ENCODE data around the gene MLLT10. TPM values are rescaled to one million over a fixed set of nuclear protein-coding genes. Genes with fewer than 3 reads are reported as not detected.
A peak's percentile ranks its signal among the peaks of the same experiment; 100 is the strongest.

Gene MLLT10
- total and polyA plus RNA-seq, 2 donors (not counting 3 experiments of a cell fraction or from before 2014, with no cell fraction given) = 35.4 to 54.0 TPM

- no peak overlapping the region for H2AFZ ChIP-seq (ENCODE audit: low read depth, low read length)
- no peak overlapping the region for H3K9ac ChIP-seq (replicated peaks; ENCODE audit: extremely low read depth, insufficient read depth, low read length)
- no peak overlapping the region for H3K4me3 ChIP-seq (replicated peaks in 1 of 3; ENCODE audit: insufficient read depth in 1 of 3, low read depth in 1 of 3, low read length in 3 of 3)
- DNase-seq (ENCODE audit: low read depth, low spot score) (peak; percentile 3), FAIRE-seq (no peak)
- dilution Hi-C loops (cut with MboI; ENCODE audit: extremely low pct_ligation_motif_present, low sequenced_read_pairs) (no loop called here), intact Hi-C loops (cut with micrococcal nuclease) (no loop called here)
- no peaks in the 10 kb centered on the region for H3K9me1 ChIP-seq (replicated peaks; ENCODE audit: control insufficient read depth, extremely low read depth, insufficient read depth, low read length)
- CTCF ChIA-PET = no interaction called here
- TF ChIP-seq FOS (IDR thresholded peaks at IDR 0.05; ENCODE audit: borderline replicate concordance, insufficient read depth, low read length) = no peak
- no peak for TF ChIP-seq JUN (IDR thresholded peaks at IDR 0.05; ENCODE audit: borderline replicate concordance, insufficient read depth, insufficient read length, low read depth)
- TF ChIP-seq POLR2A (IDR thresholded peaks at IDR 0.05; ENCODE audit: low read depth, low read length) = no peak
- no peak for TF ChIP-seq POLR2AphosphoS5 (IDR thresholded peaks at IDR 0.05; ENCODE audit: insufficient read depth, low read depth, low read length)
- TF ChIP-seq EZH2 (IDR thresholded peaks at IDR 0.05; ENCODE audit: borderline replicate concordance, low read depth, low read length, severe bottlenecking) = no peak
- no peak for TF ChIP-seq GATA2 (IDR thresholded peaks at IDR 0.05; ENCODE audit: insufficient read depth, insufficient read length, low read depth, low read length)
- TF ChIP-seq, protein P1, sequence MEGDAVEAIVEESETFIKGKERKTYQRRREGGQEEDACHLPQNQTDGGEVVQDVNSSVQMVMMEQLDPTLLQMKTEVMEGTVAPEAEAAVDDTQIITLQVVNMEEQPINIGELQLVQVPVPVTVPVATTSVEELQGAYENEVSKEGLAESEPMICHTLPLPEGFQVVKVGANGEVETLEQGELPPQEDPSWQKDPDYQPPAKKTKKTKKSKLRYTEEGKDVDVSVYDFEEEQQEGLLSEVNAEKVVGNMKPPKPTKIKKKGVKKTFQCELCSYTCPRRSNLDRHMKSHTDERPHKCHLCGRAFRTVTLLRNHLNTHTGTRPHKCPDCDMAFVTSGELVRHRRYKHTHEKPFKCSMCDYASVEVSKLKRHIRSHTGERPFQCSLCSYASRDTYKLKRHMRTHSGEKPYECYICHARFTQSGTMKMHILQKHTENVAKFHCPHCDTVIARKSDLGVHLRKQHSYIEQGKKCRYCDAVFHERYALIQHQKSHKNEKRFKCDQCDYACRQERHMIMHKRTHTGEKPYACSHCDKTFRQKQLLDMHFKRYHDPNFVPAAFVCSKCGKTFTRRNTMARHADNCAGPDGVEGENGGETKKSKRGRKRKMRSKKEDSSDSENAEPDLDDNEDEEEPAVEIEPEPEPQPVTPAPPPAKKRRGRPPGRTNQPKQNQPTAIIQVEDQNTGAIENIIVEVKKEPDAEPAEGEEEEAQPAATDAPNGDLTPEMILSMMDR (IDR thresholded peaks at IDR 0.05; ENCODE audit: extremely low read depth in 1 of 2, insufficient read depth in 1 of 2, low read depth in 1 of 2, low read length in 2 of 2) = no peak
- TF ChIP-seq MYC (IDR thresholded peaks at IDR 0.05; ENCODE audit: low read depth, low read length) = no peak
- TF ChIP-seq MAX (IDR thresholded peaks at IDR 0.05; ENCODE audit: insufficient read depth, insufficient read length) = no peak
- POLR2A ChIA-PET = no interaction called here
- BruUV-seq (replicated peaks) = no TSS peak
- H3K27ac ChIP-seq (ENCODE audit: insufficient read depth, low read depth, low read length) = no peak overlapping the region
- peaks cover 54% of the 10 kb centered on the region for H3K79me2 ChIP-seq (ENCODE audit: control insufficient read depth, insufficient read depth, low read length)
- no peak overlapping the region for H3K4me2 ChIP-seq (ENCODE audit: insufficient read depth, low read length)
- no peaks in the 10 kb centered on the region for H3K4me1 ChIP-seq (ENCODE audit: control insufficient read depth, extremely low read depth, insufficient read depth, low read length)
- no peaks in the 10 kb centered on the region for H3K36me3 ChIP-seq (ENCODE audit: control insufficient read depth in 2 of 2, extremely low read depth in 1 of 2, insufficient read depth in 2 of 2, low read length in 2 of 2)
- H3K9me3 ChIP-seq (replicated peaks; ENCODE audit: control insufficient read depth, insufficient read depth, low read length) = no peaks in the 10 kb centered on the region
- H3K27me3 ChIP-seq (ENCODE audit: control insufficient read depth in 2 of 2, insufficient read depth in 2 of 2, low read length in 2 of 2) = no peaks in the 10 kb centered on the region
- H4K20me1 ChIP-seq (replicated peaks; ENCODE audit: control insufficient read depth, extremely low read depth, insufficient read depth, low read length) = no peaks in the 10 kb centered on the region
Observed at GRCh38 chr10:21604651-21605050, 70.6 kb downstream of the MLLT10 start.

All from endothelial cell of umbilical vein (primary cell).